Panc1 (cell line): ENCODE results near the gene GPR37L1. TPM values are rescaled to one million over a fixed set of nuclear protein-coding genes. Genes with fewer than 3 reads are reported as not detected.

Experiments used
- ATAC-seq: fragments of 200-7000 bp; cut with Tn5 transposase; 2 replicates; pipeline ENCODE4 v1.9.1; 2020; ENCODE audit warnings: mild to moderate bottlenecking, moderate library complexity
- BruUV-seq: library from RNA; stranded (reverse); fragments of 400-500 nt; replicated peaks from 2 replicates; lab custom pipeline; 2021; lab: Mats Ljungman, UMichigan
- CTCF ChIA-PET: fragments of 300-600 bp; sonication (Branson Sonifier 250); formaldehyde crosslinking; loops from one replicate; lab custom pipeline; 2022; ENCODE audit warnings: antibody characterized with exemption; lab: Charles Lee
- POLR2A ChIA-PET: fragments of 300-600 bp; sonication (Branson Sonifier 250); formaldehyde crosslinking; loops from one replicate; lab custom pipeline; 2022; ENCODE audit warnings: antibody characterized with exemption; lab: Charles Lee
- DNase-seq: peaks from one replicate; pipeline ENCODE4 v3.0.0-alpha.2; 2010; ENCODE audit warnings: low read depth, low spot score
- H3K27ac ChIP-seq: 2 replicates; pipeline ENCODE4 v1.5.1; 2011; ENCODE audit warnings: mild to moderate bottlenecking, low read length, inconsistent platforms
- H3K27me3 ChIP-seq: fragments of 200-500 bp; sonication (Bioruptor generic); 2 replicates; pipeline ENCODE4 v1.6.0; 2014; ENCODE audit warnings: low read length, inconsistent platforms; ENCODE audit not compliant: control insufficient read depth, insufficient read depth
- H3K36me3 ChIP-seq: fragments of 200-500 bp; sonication (Bioruptor generic); 2 replicates; pipeline ENCODE4 v1.5.1; 2014; ENCODE audit warnings: inconsistent platforms, mild to moderate bottlenecking, low read length, moderate library complexity; ENCODE audit not compliant: control insufficient read depth, insufficient read depth
- H3K4me1 ChIP-seq: 2 replicates; pipeline ENCODE4 v1.5.1; 2011; ENCODE audit warnings: inconsistent platforms, mild to moderate bottlenecking, low read length, moderate library complexity; ENCODE audit not compliant: control insufficient read depth, insufficient read depth
- H3K4me3 ChIP-seq, 2 experiments: 2 replicates each; pipeline ENCODE4 v1.5.1; 2011 to 2012; ENCODE audit warnings: low read depth in 2 of 2, low read length in 2 of 2, mild to moderate bottlenecking in 2 of 2, inconsistent platforms in 1 of 2, moderate library complexity in 1 of 2
- H3K9me3 ChIP-seq: fragments of 200-500 bp; sonication (Bioruptor generic); 2 replicates; pipeline ENCODE4 v1.5.1; 2014; ENCODE audit warnings: low read depth, mild to moderate bottlenecking, inconsistent platforms, low read length, moderate library complexity; ENCODE audit not compliant: control insufficient read depth, insufficient read depth
- CTCF ChIP-seq: fragments of 450-650 bp; IDR thresholded peaks from 2 replicates; pipeline ENCODE4 v1.5.1; 2017; ENCODE audit warnings: mild to moderate bottlenecking
- POLR2AphosphoS5 ChIP-seq: IDR thresholded peaks from 2 replicates; pipeline ENCODE4 v1.6.1; 2012; ENCODE audit warnings: mild to moderate bottlenecking, low read depth, low read length, moderate library complexity
- SIN3A ChIP-seq: IDR thresholded peaks from 2 replicates; pipeline ENCODE4 v1.6.1; 2012; ENCODE audit warnings: low read depth, mild to moderate bottlenecking, low read length, moderate library complexity, borderline replicate concordance; ENCODE audit not compliant: insufficient read depth
- TCF7L2 ChIP-seq: IDR thresholded peaks from 2 replicates; pipeline ENCODE4 v1.6.1; 2011; ENCODE audit warnings: mild to moderate bottlenecking, low read depth, low read length, inconsistent platforms
- in situ Hi-C: cut with HindIII; loops from 2 replicates; pipeline ENCODE4 v1.10.0; 2016; ENCODE audit warnings: low sequenced_read_pairs, low pct_unique_long_range_greater_than_20kb
- intact Hi-C: fragments of 100-400 bp; cut with micrococcal nuclease; formaldehyde crosslinking; loops from one replicate; pipeline ENCODE4 v1.10.0; 2022; ENCODE audit not compliant: unreplicated experiment
- total RNA-seq: library from RNA; stranded (reverse); gene quantifications from one replicate; pipeline ENCODE4 v1.2.1, GENCODE V29; 2021; ENCODE audit not compliant: unreplicated experiment
- TF ChIP-seq, protein P1 (sequence below), 2 experiments: IDR thresholded peaks; 2 replicates each; pipeline ENCODE4 v1.6.1; 2011 to 2012; ENCODE audit warnings: low read depth in 2 of 2, control low read depth in 1 of 2, low read length in 1 of 2, mild to moderate bottlenecking in 1 of 2, moderate library complexity in 1 of 2; ENCODE audit not compliant: insufficient read depth in 1 of 2

GPR37L1 gene
- total RNA-seq, 1 experiment from 2014 or later: 0.44 TPM

- H3K27ac ChIP-seq: no peak overlapping the region
- CTCF ChIA-PET: no interaction called here
- ATAC-seq: no peak
- H3K9me3 ChIP-seq: no peaks in the 10 kb centered on the region
- no peak for DNase-seq
- POLR2A ChIA-PET: no interaction called here
- intact Hi-C loops: no loop called here
- no peaks in the 10 kb centered on the region for H3K27me3 ChIP-seq
- TF ChIP-seq, protein P1, sequence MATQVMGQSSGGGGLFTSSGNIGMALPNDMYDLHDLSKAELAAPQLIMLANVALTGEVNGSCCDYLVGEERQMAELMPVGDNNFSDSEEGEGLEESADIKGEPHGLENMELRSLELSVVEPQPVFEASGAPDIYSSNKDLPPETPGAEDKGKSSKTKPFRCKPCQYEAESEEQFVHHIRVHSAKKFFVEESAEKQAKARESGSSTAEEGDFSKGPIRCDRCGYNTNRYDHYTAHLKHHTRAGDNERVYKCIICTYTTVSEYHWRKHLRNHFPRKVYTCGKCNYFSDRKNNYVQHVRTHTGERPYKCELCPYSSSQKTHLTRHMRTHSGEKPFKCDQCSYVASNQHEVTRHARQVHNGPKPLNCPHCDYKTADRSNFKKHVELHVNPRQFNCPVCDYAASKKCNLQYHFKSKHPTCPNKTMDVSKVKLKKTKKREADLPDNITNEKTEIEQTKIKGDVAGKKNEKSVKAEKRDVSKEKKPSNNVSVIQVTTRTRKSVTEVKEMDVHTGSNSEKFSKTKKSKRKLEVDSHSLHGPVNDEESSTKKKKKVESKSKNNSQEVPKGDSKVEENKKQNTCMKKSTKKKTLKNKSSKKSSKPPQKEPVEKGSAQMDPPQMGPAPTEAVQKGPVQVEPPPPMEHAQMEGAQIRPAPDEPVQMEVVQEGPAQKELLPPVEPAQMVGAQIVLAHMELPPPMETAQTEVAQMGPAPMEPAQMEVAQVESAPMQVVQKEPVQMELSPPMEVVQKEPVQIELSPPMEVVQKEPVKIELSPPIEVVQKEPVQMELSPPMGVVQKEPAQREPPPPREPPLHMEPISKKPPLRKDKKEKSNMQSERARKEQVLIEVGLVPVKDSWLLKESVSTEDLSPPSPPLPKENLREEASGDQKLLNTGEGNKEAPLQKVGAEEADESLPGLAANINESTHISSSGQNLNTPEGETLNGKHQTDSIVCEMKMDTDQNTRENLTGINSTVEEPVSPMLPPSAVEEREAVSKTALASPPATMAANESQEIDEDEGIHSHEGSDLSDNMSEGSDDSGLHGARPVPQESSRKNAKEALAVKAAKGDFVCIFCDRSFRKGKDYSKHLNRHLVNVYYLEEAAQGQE (IDR thresholded peaks at IDR 0.05; ENCODE audit: insufficient read depth in 1 of 2, low read depth in 2 of 2, low read length in 1 of 2): no peak
- TF ChIP-seq TCF7L2 (no peak), POLR2AphosphoS5 (no peak), CTCF (no peak), SIN3A (no peak)
- H3K4me1 ChIP-seq: peaks cover 3% of the 10 kb centered on the region; the same call in 1 of the 2 replicates
- in situ Hi-C loops: no loop called here
- BruUV-seq: no TSS peak
- no peak overlapping the region for H3K4me3 ChIP-seq
- H3K36me3 ChIP-seq: no peaks in the 10 kb centered on the region
These were observed 36.3 kb downstream of the GPR37L1 start for GRCh38 chr1:202158810-202159533.

- Histone ChIP-seq H3K4me1 (peaks cover 3% of the 10 kb centered on the region; the same call in 1 of the 2 replicates), H3K36me3 (no peaks in the 10 kb centered on the region), H3K27me3 (no peaks in the 10 kb centered on the region), H3K9me3 (no peaks in the 10 kb centered on the region), H3K4me3 (no peak overlapping the region), H3K27ac (no peak overlapping the region)
- TF ChIP-seq TCF7L2 (no peak), SIN3A (no peak), CTCF (no peak), POLR2AphosphoS5 (no peak)
- TF ChIP-seq, protein P1 (IDR thresholded peaks at IDR 0.05; ENCODE audit: insufficient read depth in 1 of 2, low read depth in 2 of 2, low read length in 1 of 2): no peak
- BruUV-seq: no TSS peak
- POLR2A ChIA-PET: interaction anchor here (0.6 kb wide), 1 partner anchor 777 kb away, joined by 3 read pairs; no protein-coding TSS in a partner anchor
- no peak for ATAC-seq
- intact Hi-C loops (no loop called here), in situ Hi-C loops (no loop called here)
- CTCF ChIA-PET: interaction anchor here (1.0 kb wide), 1 partner anchor 34 kb away, joined by 3 read pairs; the partner anchor contains the start of gene LGR6
- no peak for DNase-seq
These were observed 37.0 kb downstream of the GPR37L1 start for GRCh38 chr1:202159534-202160371.
